Fibroblast of villous mesenchyme (primary cell): ENCODE results near the gene B3GALT4. TPM values are rescaled to one million over a fixed set of nuclear protein-coding genes. Genes with fewer than 3 reads are reported as not detected.

Experiments used
- DNase-seq: peaks from one replicate; pipeline ENCODE4 v3.0.0-alpha.2; 2010; ENCODE audit warnings: low read depth
- H3K4me3 ChIP-seq: 2 replicates; pipeline ENCODE4 v1.5.1; 2011; ENCODE audit warnings: low read depth, mild to moderate bottlenecking, low read length
- CTCF ChIP-seq: IDR thresholded peaks from 2 replicates; pipeline ENCODE4 v1.5.1; 2012; ENCODE audit warnings: low read depth, mild to moderate bottlenecking, low read length; ENCODE audit not compliant: insufficient read depth
- total RNA-seq: library from RNA; depleted of rRNA; stranded (reverse); fragments of >200 nt; gene quantifications from 2 replicates; pipeline ENCODE4 v1.2.3, GENCODE V29; 2012

Gene B3GALT4
- total RNA-seq = 2.6 and 5.5 TPM in 2 replicates

GRCh38 chr6:33276864-33277662 is at the start of gene B3GALT4:
TSS of gene B3GALT4 (plus strand) at chr6:33277123. CDS start at chr6:33277420, 297 bp downstream.
- TF ChIP-seq CTCF = peak; percentile 52
- H3K4me3 ChIP-seq = peak within 1 kb of the TSS; percentile 68
- DNase-seq = peak; percentile 67

GRCh38 chr6:33235221-33235634 is 41.7 kb upstream of the B3GALT4 start:
- DNase-seq = no peak
- H3K4me3 ChIP-seq = no peak overlapping the region
- TF ChIP-seq CTCF = no peak

- H3K4me3 ChIP-seq = no peak overlapping the region
- no peak for TF ChIP-seq CTCF
- DNase-seq = no peak
Observed at GRCh38 chr6:33236328-33236727, 40.6 kb upstream of the B3GALT4 start.

- no peak for DNase-seq
- TF ChIP-seq CTCF = no peak
- H3K4me3 ChIP-seq = no peak overlapping the region
Observed at GRCh38 chr6:33236852-33237251, 40.1 kb upstream of the B3GALT4 start.

GRCh38 chr6:33237741-33238140 is 39.2 kb upstream of the B3GALT4 start:
- no peak for DNase-seq
- TF ChIP-seq CTCF = no peak
- H3K4me3 ChIP-seq = no peak overlapping the region

GRCh38 chr6:33241968-33242367 is 35.0 kb upstream of the B3GALT4 start:
- TF ChIP-seq CTCF = no peak
- no peak for DNase-seq

More at GRCh38 chr6:33241968-33242367, 35.0 kb upstream of the B3GALT4 start:
- H3K4me3 ChIP-seq = no peak overlapping the region
